ENCODE data around the gene SCN10A. TPM values are rescaled to one million over a fixed set of nuclear protein-coding genes. Genes with fewer than 3 reads are reported as not detected.

Gene SCN10A
- total RNA-seq, 1 donor from 2014 or later: not detected

GRCh38 chr3:38650248-38650951 lies 165.6 kb downstream of the SCN10A start:
- DNase-seq: no peak

- no peak for DNase-seq
These were observed 166.3 kb downstream of the SCN10A start, which contains the start of gene SCN5A for GRCh38 chr3:38649500-38650247. Gene SCN5A, minus strand, starts transcription at chr3:38649687. Its CDS starts 16,380 bp downstream, at chr3:38633307.

- no peak for DNase-seq
These were observed 167.1 kb downstream of the SCN10A start for GRCh38 chr3:38648659-38649499.

- no peak for DNase-seq
These were observed 167.9 kb downstream of the SCN10A start for GRCh38 chr3:38648024-38648658.

GRCh38 chr3:38647217-38647970 lies 168.6 kb downstream of the SCN10A start:
- DNase-seq: no peak

Other genes with a start within 250 kb of the SCN10A start
- gene SCN5A, start 166.5 kb downstream of the SCN10A start, total RNA-seq: 0.16 TPM
- 0.31 TPM for gene SCN11A, start 235.7 kb upstream of the SCN10A start, total RNA-seq
- 118 TPM for gene WDR48, start 235.8 kb upstream of the SCN10A start, total RNA-seq